ENCODE results near the gene EPHA6. TPM values are rescaled to one million over a fixed set of nuclear protein-coding genes. Genes with fewer than 3 reads are reported as not detected.

Gene EPHA6
- total RNA-seq, 1 donor from 2014 or later, result 1.2 TPM

GRCh38 chr3:97550408-97550807, 736.0 kb downstream of the EPHA6 start:
- no peaks in the 10 kb centered on the region for H3K9me3 ChIP-seq
- no peaks in the 10 kb centered on the region for H3K4me1 ChIP-seq
- no peak overlapping the region for H3K27ac ChIP-seq
- no peaks in the 10 kb centered on the region for H3K27me3 ChIP-seq
- TF ChIP-seq POLR2AphosphoS5 (IDR thresholded peaks at IDR 0.05; ENCODE audit: insufficient read depth in 1 of 2, low read depth in 1 of 2), result no peak
- TF ChIP-seq, protein P1, sequence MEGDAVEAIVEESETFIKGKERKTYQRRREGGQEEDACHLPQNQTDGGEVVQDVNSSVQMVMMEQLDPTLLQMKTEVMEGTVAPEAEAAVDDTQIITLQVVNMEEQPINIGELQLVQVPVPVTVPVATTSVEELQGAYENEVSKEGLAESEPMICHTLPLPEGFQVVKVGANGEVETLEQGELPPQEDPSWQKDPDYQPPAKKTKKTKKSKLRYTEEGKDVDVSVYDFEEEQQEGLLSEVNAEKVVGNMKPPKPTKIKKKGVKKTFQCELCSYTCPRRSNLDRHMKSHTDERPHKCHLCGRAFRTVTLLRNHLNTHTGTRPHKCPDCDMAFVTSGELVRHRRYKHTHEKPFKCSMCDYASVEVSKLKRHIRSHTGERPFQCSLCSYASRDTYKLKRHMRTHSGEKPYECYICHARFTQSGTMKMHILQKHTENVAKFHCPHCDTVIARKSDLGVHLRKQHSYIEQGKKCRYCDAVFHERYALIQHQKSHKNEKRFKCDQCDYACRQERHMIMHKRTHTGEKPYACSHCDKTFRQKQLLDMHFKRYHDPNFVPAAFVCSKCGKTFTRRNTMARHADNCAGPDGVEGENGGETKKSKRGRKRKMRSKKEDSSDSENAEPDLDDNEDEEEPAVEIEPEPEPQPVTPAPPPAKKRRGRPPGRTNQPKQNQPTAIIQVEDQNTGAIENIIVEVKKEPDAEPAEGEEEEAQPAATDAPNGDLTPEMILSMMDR (IDR thresholded peaks at IDR 0.05), result no peak
- TF ChIP-seq POLR2A (IDR thresholded peaks at IDR 0.05), result no peak
- no peak for DNase-seq (ENCODE audit: extremely low spot score in 2 of 2)
- H3K4me3 ChIP-seq, result no peak overlapping the region
- intact Hi-C loops (cut with DNase I), result no loop called here
- H3K36me3 ChIP-seq, result no peaks in the 10 kb centered on the region

GRCh38 chr3:97552186-97552585, 737.8 kb downstream of the EPHA6 start:
- TF ChIP-seq, protein P1 (IDR thresholded peaks at IDR 0.05), result no peak
- TF ChIP-seq POLR2A (IDR thresholded peaks at IDR 0.05), result no peak
- no peak for TF ChIP-seq POLR2AphosphoS5 (IDR thresholded peaks at IDR 0.05; ENCODE audit: insufficient read depth in 1 of 2, low read depth in 1 of 2)
- H3K4me3 ChIP-seq, result no peak overlapping the region
- H3K36me3 ChIP-seq, result no peaks in the 10 kb centered on the region
- H3K27ac ChIP-seq, result no peak overlapping the region
- no peaks in the 10 kb centered on the region for H3K27me3 ChIP-seq
- no peaks in the 10 kb centered on the region for H3K9me3 ChIP-seq
- H3K4me1 ChIP-seq, result no peaks in the 10 kb centered on the region
- DNase-seq (ENCODE audit: extremely low spot score in 2 of 2), result no peak
- intact Hi-C loops (cut with DNase I), result no loop called here

DNA sequence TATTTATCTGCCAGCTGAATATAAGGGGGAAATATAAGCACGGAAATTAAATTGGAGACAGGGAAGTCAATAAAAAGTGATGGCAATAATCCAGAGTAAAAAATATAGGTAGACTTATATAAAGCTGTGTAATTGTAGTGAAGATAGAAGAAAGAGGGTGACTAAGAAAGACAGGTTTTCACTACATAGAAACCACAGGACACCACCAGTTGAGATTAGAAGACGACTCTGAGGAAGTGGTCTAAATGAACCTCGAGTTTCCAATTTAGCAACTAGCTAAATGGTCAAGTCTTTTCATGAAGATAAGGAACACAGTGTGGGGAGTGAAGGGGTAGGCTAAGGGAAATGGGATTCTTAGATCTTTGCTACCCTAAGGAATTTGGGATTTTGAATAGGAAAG, 761.3 kb downstream of the EPHA6 start:
- intact Hi-C loops (cut with DNase I), result no loop called here
- TF ChIP-seq POLR2AphosphoS5 (IDR thresholded peaks at IDR 0.05; ENCODE audit: insufficient read depth in 1 of 2, low read depth in 1 of 2), result no peak
- TF ChIP-seq POLR2A (IDR thresholded peaks at IDR 0.05), result no peak
- TF ChIP-seq, protein P1 (IDR thresholded peaks at IDR 0.05), result no peak
- Histone ChIP-seq H3K36me3 (no peaks in the 10 kb centered on the region), H3K27ac (no peak overlapping the region), H3K4me3 (no peak overlapping the region), H3K27me3 (no peaks in the 10 kb centered on the region), H3K4me1 (no peaks in the 10 kb centered on the region), H3K9me3 (no peaks in the 10 kb centered on the region)
- DNase-seq (ENCODE audit: extremely low spot score in 2 of 2), result no peak

DNA sequence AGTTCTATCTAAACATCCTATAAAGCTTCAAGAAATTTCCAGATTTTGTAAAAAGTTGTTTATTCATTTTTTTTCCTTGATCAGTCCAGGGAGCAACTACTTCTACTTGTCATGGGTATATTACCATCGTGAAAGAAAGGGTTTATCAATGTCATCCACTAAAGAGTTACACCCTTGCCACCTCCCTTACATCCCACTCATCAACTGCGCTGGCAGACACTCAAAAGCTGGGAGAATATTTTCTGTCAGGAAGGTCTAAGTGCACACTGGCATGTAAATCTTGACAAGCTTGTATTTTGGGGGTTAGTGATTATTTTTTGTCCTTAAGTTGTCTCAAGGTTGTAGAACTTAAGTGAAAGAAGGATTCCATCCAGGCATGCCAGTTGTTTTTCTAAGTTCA, 761.8 kb downstream of the EPHA6 start:
- Histone ChIP-seq H3K9me3 (no peaks in the 10 kb centered on the region), H3K4me1 (no peaks in the 10 kb centered on the region), H3K4me3 (no peak overlapping the region), H3K27me3 (no peaks in the 10 kb centered on the region), H3K36me3 (no peaks in the 10 kb centered on the region), H3K27ac (no peak overlapping the region)
- DNase-seq (ENCODE audit: extremely low spot score in 2 of 2), result no peak
- intact Hi-C loops (cut with DNase I), result no loop called here
- TF ChIP-seq, protein P1 (IDR thresholded peaks at IDR 0.05), result no peak
- no peak for TF ChIP-seq POLR2A (IDR thresholded peaks at IDR 0.05)
- no peak for TF ChIP-seq POLR2AphosphoS5 (IDR thresholded peaks at IDR 0.05; ENCODE audit: insufficient read depth in 1 of 2, low read depth in 1 of 2)

GRCh38 chr3:97579365-97579764, 765.0 kb downstream of the EPHA6 start:
- Histone ChIP-seq H3K27ac (no peak overlapping the region), H3K4me1 (no peaks in the 10 kb centered on the region), H3K36me3 (no peaks in the 10 kb centered on the region), H3K4me3 (no peak overlapping the region), H3K9me3 (no peaks in the 10 kb centered on the region), H3K27me3 (no peaks in the 10 kb centered on the region)
- intact Hi-C loops (cut with DNase I), result no loop called here
- DNase-seq (ENCODE audit: extremely low spot score in 2 of 2), result no peak
- TF ChIP-seq, protein P1 (IDR thresholded peaks at IDR 0.05), result no peak
